GM06990 (cell line): ENCODE data around the gene DNAAF5.

Source experiments
- DNase-seq: peaks from one replicate; pipeline ENCODE4 v3.0.0-alpha.2; 2011; ENCODE audit not compliant: insufficient read length; ENCODE audit errors: extremely low read depth
- H3K27me3 ChIP-seq: replicated peaks from 2 replicates; pipeline ENCODE4 v1.6.0; 2011; ENCODE audit warnings: low read length; ENCODE audit not compliant: control insufficient read depth, insufficient read depth
- H3K36me3 ChIP-seq: 2 replicates; pipeline ENCODE4 v1.5.1; 2011; ENCODE audit warnings: low read length; ENCODE audit not compliant: control insufficient read depth, insufficient read depth
- H3K4me3 ChIP-seq: replicated peaks from 2 replicates; pipeline ENCODE4 v1.5.1; 2011; ENCODE audit warnings: low read depth, mild to moderate bottlenecking, control low read depth, low read length
- CTCF ChIP-seq: IDR thresholded peaks from 2 replicates; pipeline ENCODE4 v1.5.1; 2011; ENCODE audit warnings: low read length, control low read depth, mild to moderate bottlenecking, inconsistent platforms; ENCODE audit not compliant: insufficient read depth, poor library complexity, severe bottlenecking

DNAAF5 gene

GRCh38 chr7:714251-714671 lies 12.2 kb upstream of the DNAAF5 start:
- Histone ChIP-seq H3K27me3 (no peaks in the 10 kb centered on the region), H3K36me3 (peaks cover 2% of the 10 kb centered on the region; the same call in 1 of the 2 replicates), H3K4me3 (no peak overlapping the region)
- no peak for TF ChIP-seq CTCF
- DNase-seq = no peak

GRCh38 chr7:716222-716621 lies 10.3 kb upstream of the DNAAF5 start:
- no peaks in the 10 kb centered on the region for H3K27me3 ChIP-seq
- no peak overlapping the region for H3K4me3 ChIP-seq
- DNase-seq = no peak
- TF ChIP-seq CTCF = no peak
- peaks cover 1% of the 10 kb centered on the region; the same call in 1 of the 2 replicates for H3K36me3 ChIP-seq

- no peak for TF ChIP-seq CTCF
- no peaks in the 10 kb centered on the region for H3K27me3 ChIP-seq
- no peak for DNase-seq
- peaks cover 1% of the 10 kb centered on the region; the same call in 1 of the 2 replicates for H3K36me3 ChIP-seq
- no peak overlapping the region for H3K4me3 ChIP-seq
Observed at GRCh38 chr7:716636-717035, 9.9 kb upstream of the DNAAF5 start.

- no peak for DNase-seq
- H3K4me3 ChIP-seq = no peak overlapping the region
- H3K27me3 ChIP-seq = no peaks in the 10 kb centered on the region
- TF ChIP-seq CTCF = no peak
- H3K36me3 ChIP-seq = peaks cover 5% of the 10 kb centered on the region
Observed at GRCh38 chr7:721619-722248, 4.8 kb upstream of the DNAAF5 start.

GRCh38 chr7:723541-723940 lies 3.0 kb upstream of the DNAAF5 start:
- Histone ChIP-seq H3K4me3 (no peak overlapping the region), H3K27me3 (no peaks in the 10 kb centered on the region), H3K36me3 (peaks cover 5% of the 10 kb centered on the region)
- TF ChIP-seq CTCF = no peak
- no peak for DNase-seq

- Histone ChIP-seq H3K27me3 (no peaks in the 10 kb centered on the region), H3K36me3 (peaks cover 5% of the 10 kb centered on the region), H3K4me3 (no peak overlapping the region)
- no peak for TF ChIP-seq CTCF
- DNase-seq = no peak
Observed at GRCh38 chr7:724298-724697, 2.2 kb upstream of the DNAAF5 start.
